Activated naive CD4-positive, alpha-beta T cell treated with Interleukin-2 at 50 U/mL for 16 hours (primary cell): ENCODE measurements around the gene GADD45G.

Experiments used
- DNase-seq: peaks from one replicate; pipeline ENCODE4 v3.0.0-alpha.2; 2020

GADD45G gene

DNA sequence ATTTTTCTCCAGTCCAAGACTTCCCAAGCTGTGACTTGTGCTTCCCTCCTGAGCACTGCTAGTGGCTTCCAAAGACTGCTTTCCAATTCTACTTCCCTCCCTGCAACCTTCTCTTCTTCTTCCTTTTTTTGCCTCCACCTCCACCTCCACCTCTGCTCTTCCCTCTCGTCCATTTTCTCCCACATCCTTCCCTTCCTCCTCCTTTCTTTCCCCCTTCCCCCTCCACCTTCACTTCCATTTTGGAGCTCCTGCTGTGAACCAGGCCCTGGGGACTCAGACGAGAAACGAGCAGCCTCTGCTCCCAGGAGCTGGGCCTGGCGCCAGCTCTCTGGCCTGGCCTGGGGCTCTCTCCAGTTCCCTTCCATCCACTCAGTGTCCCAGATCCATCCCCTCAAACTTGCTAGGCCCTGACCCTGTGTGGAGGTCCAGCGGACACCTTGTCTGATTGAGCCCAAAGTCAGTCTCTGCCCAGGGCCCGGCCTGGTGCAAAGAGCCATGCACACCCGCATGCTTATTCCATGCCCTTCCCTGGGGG lies 5.6 kb downstream of the GADD45G start:
- DNase-seq, result no peak

DNA sequence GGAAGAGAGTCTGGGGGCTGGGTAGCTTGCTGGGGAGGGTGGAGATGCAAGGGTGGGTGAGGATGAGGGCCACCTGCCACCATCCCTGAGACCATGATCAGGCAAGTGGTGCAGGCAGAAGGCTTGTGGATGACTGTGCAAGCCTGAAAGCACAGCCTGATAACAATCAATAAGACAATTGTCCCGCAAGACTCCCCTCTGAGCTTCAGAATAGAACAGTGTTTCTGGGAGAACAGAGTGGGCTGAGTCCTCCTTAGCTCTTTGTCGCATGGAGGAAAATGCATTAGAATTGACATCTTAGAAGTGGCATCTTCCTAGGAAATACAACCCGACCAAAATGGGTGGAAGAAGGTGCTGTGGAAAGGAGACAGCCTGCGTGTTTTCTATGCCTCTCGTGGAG lies 6.6 kb downstream of the GADD45G start:
- DNase-seq, result no peak

DNA sequence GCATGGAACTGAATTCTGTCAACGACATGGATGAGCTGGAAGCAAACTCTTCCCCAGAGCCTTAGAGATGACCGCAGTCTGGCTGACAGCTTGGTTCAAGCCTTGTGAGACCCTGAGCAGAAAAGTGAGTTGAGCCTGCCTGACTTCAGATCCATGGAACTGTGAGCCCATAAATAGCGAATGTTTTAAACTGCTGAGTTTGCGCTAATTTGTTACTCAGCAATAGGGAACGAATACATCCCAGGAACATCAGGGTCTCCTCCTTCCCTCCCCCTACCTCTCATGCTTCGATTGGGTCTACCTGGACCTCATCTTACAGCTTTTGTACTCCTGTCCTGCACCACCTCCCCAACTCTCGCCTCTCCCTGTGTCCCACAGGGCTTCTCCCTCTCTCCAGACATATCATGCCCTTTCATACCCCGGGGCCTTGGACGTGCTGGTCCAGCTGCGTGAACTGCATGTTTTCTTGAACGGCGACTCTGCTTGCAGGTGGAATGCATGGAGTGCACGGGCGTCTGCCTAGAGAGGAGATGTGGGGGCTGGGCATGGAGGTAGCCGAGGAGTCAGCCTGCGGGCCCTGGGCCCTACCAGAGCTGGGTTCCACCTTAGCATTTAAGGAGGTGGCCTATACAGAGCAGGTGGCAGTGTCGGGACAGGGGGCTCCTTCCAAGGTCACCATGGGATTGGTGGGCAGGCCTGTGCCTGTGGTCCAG lies 7.9 kb downstream of the GADD45G start:
- no peak for DNase-seq

DNA sequence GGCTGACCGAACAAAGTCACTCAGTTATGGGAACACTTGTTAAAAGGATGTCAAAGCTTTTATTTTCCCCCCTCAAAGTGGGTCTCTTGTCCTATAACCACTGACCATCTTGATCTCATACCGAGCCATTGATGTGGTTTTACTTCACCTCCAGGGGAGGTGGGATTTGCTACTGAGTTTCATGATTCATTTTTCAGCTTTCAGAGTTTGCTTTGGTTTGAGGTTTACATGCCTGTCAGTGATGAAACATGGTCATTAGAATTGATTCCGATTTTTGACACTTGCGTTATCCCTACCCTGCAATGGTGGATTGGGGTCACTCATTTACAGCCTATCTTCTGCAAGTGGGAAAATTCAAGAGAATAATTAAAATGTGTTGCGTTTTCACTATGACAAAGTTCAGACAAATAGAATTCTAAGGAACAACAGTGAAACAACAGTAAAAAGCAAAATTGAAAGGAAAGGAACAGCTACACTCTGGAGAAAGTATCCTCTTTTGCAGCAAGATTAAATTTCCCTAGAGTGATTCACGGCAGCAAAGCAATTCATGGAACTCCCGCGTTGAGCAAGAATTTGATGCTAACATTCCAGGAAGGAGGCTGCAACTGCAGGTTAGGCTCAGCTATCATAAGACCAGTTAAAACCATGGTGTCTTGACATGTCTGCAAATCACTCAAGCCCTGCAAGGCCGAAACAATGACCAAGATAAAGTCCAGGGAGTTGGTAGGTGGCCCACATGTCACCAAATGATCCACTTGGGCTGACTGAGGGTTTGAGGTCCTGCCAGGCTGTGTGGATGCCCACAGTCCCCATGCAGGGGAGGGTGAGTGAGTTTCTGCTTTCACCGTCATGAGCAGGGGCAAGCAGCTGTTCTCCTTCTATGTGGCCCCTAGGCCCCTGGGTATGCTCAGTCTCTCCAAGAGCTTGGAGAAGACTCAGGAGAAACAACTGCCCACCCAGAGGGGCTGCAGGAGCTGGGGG lies 9.4 kb downstream of the GADD45G start:
- no peak for DNase-seq

- no peak for DNase-seq
Measured at GRCh38 chr9:89615661-89616060, 10.8 kb downstream of the GADD45G start.

- no peak for DNase-seq
Measured at GRCh38 chr9:89616411-89616810, 11.6 kb downstream of the GADD45G start.

DNA sequence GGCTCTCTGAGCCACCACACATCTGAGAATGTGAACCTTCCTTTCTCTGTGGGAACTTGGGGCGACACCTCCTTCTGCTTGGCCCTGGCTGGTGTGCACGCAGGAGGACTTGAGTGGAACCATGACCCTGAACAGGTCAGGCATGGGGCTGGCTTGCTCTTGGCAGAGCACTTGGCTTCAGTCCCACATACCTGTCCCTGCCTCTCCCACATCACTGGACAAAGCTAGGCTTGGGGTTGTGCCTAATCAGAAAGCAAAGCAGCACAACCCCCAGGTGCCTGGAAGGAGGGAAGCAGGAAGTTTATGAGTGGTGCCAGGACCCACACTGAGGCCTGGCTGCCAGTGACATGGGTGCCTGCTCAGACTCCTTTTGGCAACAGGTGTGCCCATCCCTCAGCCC lies 13.2 kb downstream of the GADD45G start:
- no peak for DNase-seq

- no peak for DNase-seq
Measured at GRCh38 chr9:89619019-89619418, 14.2 kb downstream of the GADD45G start.

GRCh38 chr9:89619424-89620138 lies 14.8 kb downstream of the GADD45G start:
- no peak for DNase-seq

GRCh38 chr9:89621031-89621430 lies 16.2 kb downstream of the GADD45G start:
- no peak for DNase-seq

GRCh38 chr9:89621676-89622075 lies 16.9 kb downstream of the GADD45G start:
- no peak for DNase-seq

DNA sequence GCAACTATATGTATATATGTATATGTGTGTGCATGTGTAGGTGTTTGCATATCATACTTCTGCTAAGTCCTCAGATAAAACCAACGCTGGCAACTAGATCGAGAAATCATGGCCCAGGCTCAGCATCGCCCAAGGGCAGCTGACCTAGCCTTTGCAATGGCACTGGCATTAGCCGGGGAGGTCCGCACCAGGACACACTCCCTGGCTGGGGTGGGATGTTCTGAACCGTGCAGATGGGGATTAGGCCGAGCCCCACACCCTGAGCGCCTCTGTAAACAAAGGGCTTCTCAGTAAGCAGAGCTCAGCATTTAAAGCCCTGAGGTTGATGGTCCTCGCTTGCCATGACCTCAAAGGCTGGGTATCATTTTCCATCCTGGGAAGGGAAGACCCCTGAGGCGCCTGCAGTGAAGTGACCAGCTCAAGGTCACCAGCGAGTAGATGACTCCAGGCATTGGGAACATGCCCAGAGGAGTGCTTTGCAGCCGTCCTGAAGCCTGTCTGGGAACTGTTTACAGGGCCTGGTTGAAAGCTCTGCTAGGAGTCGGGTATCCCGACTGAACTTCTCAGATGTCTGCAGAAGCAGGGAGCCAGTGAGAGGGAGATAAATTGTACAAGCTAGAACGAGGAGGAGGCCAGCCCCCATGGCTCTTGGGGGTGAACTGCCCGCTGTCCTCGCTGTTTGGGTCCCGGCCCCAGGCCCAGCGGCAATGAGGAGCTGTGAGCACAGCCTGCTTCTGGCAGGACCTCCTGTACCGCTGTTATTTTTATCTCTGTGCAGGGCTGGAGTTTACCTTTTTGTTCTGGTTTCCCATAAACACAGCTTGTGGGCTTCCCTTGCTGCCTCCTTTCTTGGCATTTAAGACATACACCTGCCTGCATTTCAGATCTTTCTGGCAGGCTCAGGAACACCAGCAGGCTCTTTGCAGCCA lies 18.4 kb downstream of the GADD45G start:
- DNase-seq, result no peak

DNA sequence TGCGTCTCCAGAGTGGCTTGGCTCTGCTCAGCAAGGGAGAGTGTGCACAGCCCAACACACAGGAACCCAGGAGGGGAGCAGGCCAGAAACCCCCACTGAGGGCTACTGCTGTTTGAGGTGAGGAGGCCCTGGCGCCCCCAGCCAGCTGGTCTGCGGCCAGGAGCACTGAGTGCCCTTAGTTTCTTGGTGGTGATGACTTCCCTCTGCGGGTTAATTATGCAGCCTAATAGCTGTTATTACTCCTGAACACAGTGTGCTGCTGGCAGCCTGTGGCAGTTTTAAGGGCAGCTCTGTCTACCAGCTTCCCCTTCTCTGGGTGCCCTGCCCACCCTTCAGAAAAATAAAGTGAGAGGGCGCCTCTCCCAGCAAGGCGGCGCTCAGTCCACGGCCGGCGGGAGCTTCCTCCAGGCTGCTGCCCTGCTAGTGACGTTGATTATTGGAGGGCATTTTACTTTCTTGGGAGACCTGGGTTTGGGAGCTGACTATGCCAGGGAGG lies 19.2 kb downstream of the GADD45G start:
- DNase-seq, result no peak

GRCh38 chr9:89625721-89626687 lies 21.2 kb downstream of the GADD45G start:
- no peak for DNase-seq

DNA sequence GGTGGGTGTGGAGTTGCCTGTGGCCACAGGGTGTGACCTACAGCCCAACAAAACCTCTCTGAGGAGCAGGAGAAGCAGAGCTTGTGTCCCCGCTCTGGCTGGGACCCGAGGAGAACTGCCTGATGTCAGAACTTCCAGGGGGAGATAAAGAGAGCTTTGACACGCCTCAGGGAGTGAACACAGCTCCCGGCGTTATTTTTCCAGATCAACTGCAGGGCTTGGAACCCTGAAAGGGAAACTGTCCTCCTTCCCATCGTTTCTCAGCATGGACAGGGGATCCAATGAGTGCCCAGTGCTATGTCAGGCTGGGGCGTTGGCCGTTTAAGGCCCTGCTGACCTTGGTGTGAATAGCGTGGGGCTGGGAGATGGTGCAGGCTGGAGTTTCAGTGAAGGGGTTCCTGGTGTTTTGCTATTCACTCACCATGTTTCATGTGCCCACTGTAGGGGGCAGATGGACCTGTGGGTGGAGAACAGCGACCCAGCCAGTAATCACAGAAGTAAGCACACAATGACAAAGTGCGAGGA lies 22.0 kb downstream of the GADD45G start:
- DNase-seq, result no peak

DNA sequence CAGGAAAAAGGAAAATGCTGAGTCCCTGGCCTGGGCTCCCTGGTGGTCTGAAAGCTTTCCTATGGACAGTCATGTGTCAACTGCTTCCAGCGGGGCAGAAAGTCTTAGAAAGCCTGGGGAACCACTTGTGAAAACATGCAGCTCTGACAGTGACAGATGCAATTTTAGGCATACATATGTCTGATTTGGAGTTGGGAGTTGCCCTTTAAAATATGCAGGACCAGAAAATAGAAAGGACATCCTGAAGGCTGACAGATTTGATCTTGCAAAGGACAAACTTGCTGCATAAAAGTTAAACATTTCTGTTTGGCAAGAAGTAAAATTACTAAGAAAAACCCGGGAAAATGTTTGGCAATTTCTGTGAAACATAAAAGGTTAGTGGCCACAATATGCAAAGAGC lies 23.8 kb downstream of the GADD45G start:
- DNase-seq, result no peak

GRCh38 chr9:89629081-89629976 lies 24.5 kb downstream of the GADD45G start:
- DNase-seq, result no peak

DNA sequence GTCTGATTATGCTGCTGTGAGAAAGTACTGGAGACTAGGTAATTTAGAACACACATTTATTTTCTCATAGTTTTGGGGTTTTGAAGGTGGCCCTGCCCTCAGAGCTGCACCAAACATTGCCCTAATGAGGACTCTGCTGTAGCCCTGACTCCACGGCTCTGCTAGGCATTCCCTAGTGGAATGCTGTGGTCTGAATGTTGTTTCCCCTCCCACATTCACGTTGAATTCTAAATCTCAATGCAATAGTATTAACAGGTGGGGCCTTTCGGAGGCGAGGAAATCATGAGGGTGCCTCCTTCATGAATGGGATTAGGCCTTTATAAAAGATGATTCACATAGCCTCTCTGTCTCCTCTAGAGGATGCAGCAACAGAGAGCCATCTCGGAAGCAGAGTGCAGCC lies 25.7 kb downstream of the GADD45G start:
- DNase-seq, result no peak

DNA sequence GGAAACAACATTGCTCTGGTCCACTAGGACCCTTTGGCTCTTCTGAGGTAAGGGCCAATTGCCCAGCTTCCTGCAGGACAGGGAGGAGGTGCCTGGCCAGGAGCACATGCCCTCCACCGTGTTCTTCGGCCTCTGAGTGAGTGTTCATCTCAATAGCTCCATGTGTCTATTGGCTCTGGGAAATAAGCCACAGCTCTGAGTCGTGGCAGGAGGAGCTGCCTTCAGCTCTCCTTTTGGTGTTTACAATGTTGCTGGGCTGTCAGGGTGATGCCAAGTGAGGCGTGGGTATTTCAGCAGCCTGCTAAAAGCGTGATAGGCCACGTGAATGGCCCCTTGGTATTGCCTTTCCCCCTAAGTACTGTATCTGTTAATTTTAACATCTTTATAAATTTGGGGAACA lies 26.6 kb downstream of the GADD45G start:
- no peak for DNase-seq
